ENCODE data around the gene KCND3. TPM values are rescaled to one million over a fixed set of nuclear protein-coding genes. Genes with fewer than 3 reads are reported as not detected.
A peak's percentile ranks its signal among the peaks of the same experiment; 100 is the strongest.

Gene KCND3
- total RNA-seq, 1 donor from 2014 or later: 0.81 TPM

- Mint-ChIP-seq H3K27ac (no peak overlapping the region), H3K27me3 (peaks cover 14% of the 10 kb centered on the region), H3K36me3 (ENCODE audit: insufficient read depth) (no peaks in the 10 kb centered on the region), H3K9me3 (ENCODE audit: low read depth) (no peaks in the 10 kb centered on the region), H3K4me3 (ENCODE audit: low read depth) (no peak overlapping the region), H3K4me1 (ENCODE audit: low read depth) (peaks cover 18% of the 10 kb centered on the region)
- no peak for TF ChIP-seq CTCF (IDR thresholded peaks at IDR 0.05; ENCODE audit: unreplicated experiment)
- no peak for DNase-seq (ENCODE audit: low spot score, unreplicated experiment)
These were observed 101.6 kb downstream of the KCND3 start for GRCh38 chr1:111887875-111888274.

- TF ChIP-seq CTCF (IDR thresholded peaks at IDR 0.05; ENCODE audit: unreplicated experiment): no peak
- Mint-ChIP-seq H3K4me1 (ENCODE audit: low read depth) (peaks cover 18% of the 10 kb centered on the region), H3K36me3 (ENCODE audit: insufficient read depth) (no peaks in the 10 kb centered on the region), H3K27me3 (peaks cover 14% of the 10 kb centered on the region), H3K4me3 (ENCODE audit: low read depth) (no peak overlapping the region), H3K27ac (peak overlapping the region; percentile 21), H3K9me3 (ENCODE audit: low read depth) (no peaks in the 10 kb centered on the region)
- DNase-seq (ENCODE audit: low spot score, unreplicated experiment): no peak
These were observed 102.1 kb downstream of the KCND3 start for GRCh38 chr1:111887385-111887784.

- Mint-ChIP-seq H3K4me3 (ENCODE audit: low read depth) (peak overlapping the region; percentile 1), H3K36me3 (ENCODE audit: insufficient read depth) (no peaks in the 10 kb centered on the region), H3K4me1 (ENCODE audit: low read depth) (peaks cover 20% of the 10 kb centered on the region), H3K27ac (peak overlapping the region; percentile 21), H3K27me3 (peaks cover 15% of the 10 kb centered on the region), H3K9me3 (ENCODE audit: low read depth) (no peaks in the 10 kb centered on the region)
- no peak for TF ChIP-seq CTCF (IDR thresholded peaks at IDR 0.05; ENCODE audit: unreplicated experiment)
- DNase-seq (ENCODE audit: low spot score, unreplicated experiment): no peak
These were observed 102.7 kb downstream of the KCND3 start for GRCh38 chr1:111886741-111887140.

GRCh38 chr1:111884772-111885443, 104.6 kb downstream of the KCND3 start:
- H3K27ac Mint-ChIP-seq: no peak overlapping the region
- DNase-seq (ENCODE audit: low spot score, unreplicated experiment): no peak
- no peaks in the 10 kb centered on the region for H3K9me3 Mint-ChIP-seq (ENCODE audit: low read depth)
- no peak overlapping the region for H3K4me3 Mint-ChIP-seq (ENCODE audit: low read depth)
- H3K36me3 Mint-ChIP-seq (ENCODE audit: insufficient read depth): no peaks in the 10 kb centered on the region
- H3K4me1 Mint-ChIP-seq (ENCODE audit: low read depth): peaks cover 20% of the 10 kb centered on the region
- H3K27me3 Mint-ChIP-seq: peaks cover 28% of the 10 kb centered on the region
- TF ChIP-seq CTCF (IDR thresholded peaks at IDR 0.05; ENCODE audit: unreplicated experiment): no peak

GRCh38 chr1:111882986-111883560, 106.4 kb downstream of the KCND3 start:
- no peak for TF ChIP-seq CTCF (IDR thresholded peaks at IDR 0.05; ENCODE audit: unreplicated experiment)
- no peaks in the 10 kb centered on the region for H3K36me3 Mint-ChIP-seq (ENCODE audit: insufficient read depth)
- H3K4me1 Mint-ChIP-seq (ENCODE audit: low read depth): peaks cover 20% of the 10 kb centered on the region
- H3K27ac Mint-ChIP-seq: no peak overlapping the region
- no peaks in the 10 kb centered on the region for H3K9me3 Mint-ChIP-seq (ENCODE audit: low read depth)
- H3K4me3 Mint-ChIP-seq (ENCODE audit: low read depth): no peak overlapping the region
- DNase-seq (ENCODE audit: low spot score, unreplicated experiment): no peak
- peaks cover 26% of the 10 kb centered on the region for H3K27me3 Mint-ChIP-seq

All from progenitor cell of endocrine pancreas (in vitro differentiated cells).